Ascending aorta (tissue), 2 donors: ENCODE results near the gene HECW1. TPM values are rescaled to one million over a fixed set of nuclear protein-coding genes. Genes with fewer than 3 reads are reported as not detected.

Experiments
- DNase-seq, 2 donors: peaks; one replicate each; pipeline ENCODE4 v3.0.0-alpha.2; 2019; ENCODE audit warnings: low spot score in 2 of 2
- H3K27ac ChIP-seq, 2 donors: fragments of 200-600 bp; sonication (generic); one replicate each; pipeline ENCODE4 v1.5.1; 2016 to 2017; ENCODE audit warnings: mild to moderate bottlenecking in 1 of 2
- H3K27me3 ChIP-seq: fragments of 200-600 bp; sonication (generic); one replicate; pipeline ENCODE4 v1.5.1; 2017
- H3K36me3 ChIP-seq, 2 donors: fragments of 200-600 bp; sonication (generic); one replicate each; pipeline ENCODE4 v1.5.1; 2016
- H3K4me1 ChIP-seq, 2 donors: fragments of 200-600 bp; sonication (generic); one replicate each; pipeline ENCODE4 v1.5.1; 2016 to 2017; ENCODE audit warnings: mild to moderate bottlenecking in 1 of 2
- H3K4me3 ChIP-seq, 2 donors: fragments of 200-600 bp; sonication (generic); one replicate each; pipeline ENCODE4 v1.5.1; 2016 to 2017; ENCODE audit warnings: mild to moderate bottlenecking in 1 of 2
- H3K9me3 ChIP-seq, 2 donors: fragments of 200-600 bp; sonication (generic); one replicate each; pipeline ENCODE4 v1.5.1; 2016
- CTCF ChIP-seq, 3 experiments: fragments of 200-600 bp in 2 of 3; fragments of 450-650 bp in 1 of 3; sonication (generic) in 2 of 3; IDR thresholded peaks; one replicate each; pipeline ENCODE4 v1.5.1; 2016 to 2019; ENCODE audit warnings: antibody characterized with exemption in 3 of 3, mild to moderate bottlenecking in 1 of 3, moderate library complexity in 1 of 3
- intact Hi-C: fragments of 100-400 bp; cut with DNase I; formaldehyde crosslinking; loops from one replicate; pipeline ENCODE4 v1.15.1; 2023
- total RNA-seq: library from RNA; depleted of rRNA; stranded (reverse); fragments of >200 nt; gene quantifications from one replicate; pipeline ENCODE4 v1.1.0, GENCODE V29; 2016

HECW1 gene
- total RNA-seq, 1 donor from 2014 or later: not detected

GRCh38 chr7:43612599-43613589 is 500.4 kb downstream of the HECW1 start:
- intact Hi-C loops: loop anchor here (5.0 kb wide), 1 partner anchor 34 kb away; no protein-coding TSS in a partner anchor
- no peak for TF ChIP-seq CTCF (IDR thresholded peaks at IDR 0.05)
- peak overlapping the region; percentile 75 to 80 for H3K27ac ChIP-seq

More at GRCh38 chr7:43612599-43613589, 500.4 kb downstream of the HECW1 start:
- Histone ChIP-seq H3K9me3 (no peaks in the 10 kb centered on the region), H3K27me3 (no peaks in the 10 kb centered on the region), H3K36me3 (peaks cover 12 to 14% of the 10 kb centered on the region in 2 donors), H3K4me3 (peak overlapping the region in 1 of 2 donors; percentile 24), H3K4me1 (peaks cover 13 to 37% of the 10 kb centered on the region in 2 donors)
- DNase-seq: no peak

Other genes with a start within 250 kb of the HECW1 start
- 0.75 TPM for gene C7orf25, start 200.6 kb upstream of the HECW1 start, total RNA-seq
- gene PSMA2, start 180.5 kb upstream of the HECW1 start, total RNA-seq: 61.4 TPM
- gene MRPL32, start 180.3 kb upstream of the HECW1 start, total RNA-seq: 24.3 TPM